NCI-H1436 treated with DMSO at 0.1 percent for 48 hours (cell line): ENCODE data around the gene SESN3.
A peak's percentile ranks its signal among the peaks of the same experiment; 100 is the strongest.
"Not testable (repeated sequence)": the region's sequence is repeated elsewhere in the genome, so short reads cannot be mapped to it uniquely, and the experiment has no call there.

Experiments used
- DNase-seq: peaks from one replicate; lab custom pipeline; 2025; lab: John Stamatoyannopoulos, UW

The SESN3 gene

DNA sequence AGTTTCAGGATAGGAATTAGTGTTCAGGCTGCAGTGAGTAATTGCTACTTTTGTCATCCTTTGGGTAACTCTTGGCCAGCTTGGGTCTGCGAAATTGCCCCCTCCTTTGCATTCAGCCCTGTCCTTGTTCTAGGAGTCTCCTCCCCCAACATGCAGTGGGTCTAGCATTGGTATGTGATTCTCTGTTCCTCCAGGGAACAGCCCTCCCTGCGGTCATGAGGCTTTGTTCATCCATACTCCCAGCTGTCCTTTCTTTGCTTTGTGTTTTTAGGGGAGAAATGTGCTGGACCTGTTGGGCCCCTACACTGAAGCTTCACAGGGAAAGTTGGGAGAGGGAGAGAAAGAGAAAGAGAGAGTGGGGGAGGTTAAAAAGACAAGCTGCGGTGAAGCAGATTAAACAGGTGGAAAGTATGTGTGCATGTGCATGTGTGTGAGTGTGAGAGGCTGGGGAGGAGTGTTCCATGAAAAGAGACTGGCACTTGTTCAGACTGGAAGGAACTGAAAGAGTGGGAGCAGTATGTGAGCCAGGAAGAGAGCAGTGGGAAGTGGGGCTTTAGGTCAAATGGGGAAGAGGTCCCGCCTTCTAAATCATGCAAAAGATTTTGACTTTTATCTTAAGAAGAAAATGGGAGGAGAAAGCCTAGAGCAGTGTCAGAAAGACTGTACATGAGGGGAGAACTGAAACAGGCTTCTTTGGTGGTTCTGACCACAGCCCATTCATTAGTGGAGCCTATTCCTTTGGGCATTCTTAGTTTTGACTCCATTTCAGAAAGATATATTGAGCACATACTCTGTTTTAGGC lies 17.9 kb upstream of the SESN3 start:
- DNase-seq: no peak

GRCh38 chr11:95247883-95248282 lies 16.9 kb upstream of the SESN3 start:
- DNase-seq: no peak

DNA sequence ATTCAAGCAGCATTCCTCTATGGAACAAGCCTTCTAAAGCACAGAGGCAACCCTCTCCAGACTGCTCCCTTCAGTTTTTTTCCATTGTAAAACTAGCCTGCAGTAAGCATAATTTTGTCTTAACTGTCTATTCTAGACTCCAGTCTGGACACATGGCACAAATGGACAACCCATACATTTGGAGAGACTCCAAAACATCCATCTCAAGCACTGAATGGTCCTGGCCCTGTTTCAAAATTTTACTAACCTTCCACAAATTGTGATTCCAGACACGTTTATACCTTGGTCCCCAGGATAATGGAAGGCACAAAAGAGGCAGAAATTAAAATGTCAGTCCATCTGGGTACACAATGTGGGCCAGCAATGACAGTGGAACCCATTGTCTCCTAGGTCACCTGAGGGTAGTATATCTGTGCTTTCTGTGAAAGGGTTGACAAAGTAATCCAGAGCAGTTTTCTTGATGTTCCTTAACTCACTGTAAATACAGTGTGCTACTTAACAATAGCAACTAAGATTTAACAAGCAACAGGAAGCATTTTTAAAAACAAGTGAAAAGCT lies 16.2 kb upstream of the SESN3 start:
- no peak for DNase-seq

- DNase-seq: no peak
These were observed 14.6 kb upstream of the SESN3 start for GRCh38 chr11:95245581-95245980.

DNA sequence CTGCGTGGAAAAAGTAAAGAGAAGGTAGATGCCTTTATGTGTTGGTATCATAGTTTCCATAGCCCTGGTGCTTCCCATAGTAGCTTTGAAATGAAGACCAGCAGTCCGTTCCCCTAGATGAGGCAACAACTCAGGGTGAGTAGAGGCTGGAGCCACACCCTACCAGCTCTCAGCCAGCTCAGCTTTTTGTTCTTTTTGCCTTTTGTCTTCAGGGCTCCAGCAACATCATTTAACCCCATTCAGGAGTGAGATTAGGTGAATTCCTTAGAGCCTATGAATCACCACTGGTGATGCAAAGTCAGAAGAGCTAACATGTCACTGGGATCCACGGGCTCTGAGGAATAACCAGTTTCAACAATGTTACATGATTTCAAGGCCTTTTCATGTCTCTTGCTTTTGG lies 14.0 kb upstream of the SESN3 start:
- DNase-seq: no peak

DNA sequence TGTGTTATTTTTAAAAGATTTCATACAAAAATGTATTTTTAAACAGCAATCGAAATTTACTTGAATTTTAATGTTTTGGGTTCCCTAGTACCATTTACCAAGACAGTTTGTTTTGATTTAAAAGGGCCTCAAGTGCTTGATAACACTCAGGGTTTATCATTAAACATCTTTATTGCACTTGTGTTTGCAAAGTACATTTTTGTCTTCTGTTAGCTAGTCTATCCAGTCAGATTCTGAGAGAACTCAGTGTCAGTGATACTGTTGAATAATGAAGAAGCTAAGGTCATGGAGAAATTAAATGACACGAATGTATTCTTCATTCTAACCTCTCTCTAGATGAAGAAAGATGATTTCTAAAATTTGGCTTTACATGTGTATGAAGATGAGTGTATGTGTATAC lies 12.7 kb upstream of the SESN3 start:
- no peak for DNase-seq

DNA sequence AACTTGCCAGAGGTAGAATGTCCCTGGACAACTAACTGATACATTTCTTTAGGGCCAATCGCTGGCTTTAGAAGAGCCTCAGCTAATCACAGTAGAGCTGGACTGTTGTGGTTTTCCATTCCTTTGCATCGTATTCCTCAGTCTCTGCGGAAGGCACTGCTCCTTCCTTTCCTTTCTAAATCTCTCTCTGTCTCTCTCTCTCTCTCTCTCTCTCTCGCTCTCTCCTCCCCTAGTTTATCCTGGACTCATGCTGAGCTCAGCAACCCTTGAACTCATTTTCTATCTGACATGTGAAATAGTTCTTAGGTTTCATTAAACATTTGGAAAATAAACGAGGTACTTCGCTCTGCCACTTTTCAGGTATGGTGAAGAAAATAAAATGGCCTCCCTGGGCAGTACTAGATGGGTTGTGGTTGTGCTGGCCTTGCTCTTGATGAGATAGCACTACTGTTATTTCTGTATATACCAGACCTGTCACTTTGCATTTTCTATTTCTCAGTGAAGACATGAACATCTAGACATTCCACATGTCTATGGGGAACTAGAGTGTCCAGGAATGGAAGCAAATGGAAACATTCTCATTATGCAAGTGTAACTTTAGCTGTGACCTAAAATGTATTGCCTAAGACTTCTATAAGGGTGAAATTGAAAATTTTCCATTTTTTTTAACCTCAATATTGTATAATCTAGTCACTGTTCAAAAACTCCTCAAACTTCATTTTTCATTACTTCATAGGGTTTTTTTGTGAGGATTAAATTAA lies 12.0 kb upstream of the SESN3 start:
- DNase-seq: no peak

GRCh38 chr11:95242091-95242844 lies 11.3 kb upstream of the SESN3 start:
- DNase-seq: no peak

DNA sequence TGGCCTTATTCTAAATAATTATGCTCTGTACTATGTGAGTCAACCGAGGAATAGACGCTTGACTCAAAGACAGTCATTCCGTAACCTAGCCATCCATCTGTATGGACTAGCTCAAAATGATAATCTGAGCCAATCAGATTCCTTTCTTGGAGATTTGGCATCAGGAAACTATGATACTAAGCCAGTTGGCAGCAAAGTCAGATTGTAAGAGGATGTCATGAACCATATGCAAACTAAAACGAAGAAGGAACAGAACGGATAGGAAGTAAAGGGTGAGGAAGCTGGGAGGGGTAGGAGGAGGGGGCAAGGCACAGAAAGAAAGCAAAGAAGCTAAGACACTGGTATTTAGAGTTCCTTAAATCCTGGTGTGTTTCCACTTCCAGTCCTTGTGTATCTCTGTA lies 10.7 kb upstream of the SESN3 start:
- DNase-seq: no peak

DNA sequence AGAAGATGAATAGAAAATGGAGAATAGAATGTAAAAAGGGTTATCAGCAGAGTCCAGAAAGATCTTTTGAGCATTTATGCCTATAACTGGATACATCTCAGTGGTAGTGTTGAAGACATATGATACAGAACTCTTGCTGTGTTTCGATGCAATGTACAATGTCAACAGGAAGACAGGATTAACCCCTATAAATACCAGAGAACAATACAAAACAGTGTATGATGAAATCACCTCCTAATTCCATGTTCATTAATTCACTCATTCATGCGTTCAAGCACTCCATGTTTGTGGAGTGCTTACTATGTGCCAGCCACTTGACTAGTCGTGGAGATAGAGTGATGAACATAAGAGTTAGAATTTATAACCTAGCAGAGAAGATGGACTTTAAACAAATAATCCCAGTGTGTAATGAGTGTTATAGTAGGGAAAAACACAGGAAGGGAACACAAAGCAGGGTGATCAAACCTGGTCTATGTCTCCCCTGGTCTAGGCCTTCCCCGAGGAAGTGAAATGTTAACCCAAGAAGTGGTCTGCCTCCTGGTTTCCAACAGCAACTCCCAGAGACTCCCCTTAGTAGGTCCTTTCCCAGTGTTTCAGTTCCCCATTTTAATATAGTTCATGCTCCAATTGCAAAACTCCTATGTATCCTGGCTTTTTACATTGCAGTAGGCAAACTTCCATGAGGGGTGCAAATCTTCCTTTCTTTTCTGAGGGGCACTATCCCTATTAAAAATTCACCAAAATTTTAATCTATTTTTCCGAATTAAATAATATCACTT lies 9.1 kb upstream of the SESN3 start:
- no peak for DNase-seq

GRCh38 chr11:95232666-95233065 lies 1.7 kb upstream of the SESN3 start:
- no peak for DNase-seq

DNA sequence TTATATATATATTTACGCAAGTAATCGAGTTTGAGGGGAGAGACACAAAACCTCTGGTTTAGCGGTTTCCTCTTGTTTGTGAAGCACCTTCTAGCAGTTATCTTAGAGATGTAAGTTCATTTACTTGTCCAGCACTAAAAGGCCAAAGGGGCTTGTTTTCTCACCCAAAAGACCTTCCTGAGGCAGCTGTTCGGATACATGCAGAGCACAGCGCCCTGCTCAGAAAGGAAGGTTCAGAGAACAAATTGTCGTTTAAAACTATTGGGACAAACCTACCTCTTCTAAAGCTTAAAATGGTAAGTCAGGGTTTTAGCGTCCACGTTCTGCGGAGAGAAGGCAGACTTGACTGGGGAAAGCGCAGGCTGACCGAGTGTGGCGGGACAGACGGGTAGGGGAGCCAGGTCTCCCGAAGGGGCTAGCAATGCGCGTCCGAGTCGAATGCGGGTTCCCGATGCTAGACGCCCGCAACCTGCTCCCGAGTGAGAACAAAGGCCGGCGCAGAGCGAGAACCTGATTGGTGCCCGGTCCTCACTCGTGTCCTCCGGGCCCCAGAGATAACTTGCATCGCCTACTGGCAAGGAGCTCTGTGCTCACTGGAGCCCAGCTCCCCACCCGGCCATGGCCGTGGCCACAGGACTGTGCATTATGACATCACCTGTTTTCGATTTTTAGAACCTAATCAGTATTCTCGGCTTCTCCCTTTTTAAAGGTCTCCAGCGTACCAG lies 1.0 kb upstream of the SESN3 start:
- DNase-seq: peak; percentile 73

DNA sequence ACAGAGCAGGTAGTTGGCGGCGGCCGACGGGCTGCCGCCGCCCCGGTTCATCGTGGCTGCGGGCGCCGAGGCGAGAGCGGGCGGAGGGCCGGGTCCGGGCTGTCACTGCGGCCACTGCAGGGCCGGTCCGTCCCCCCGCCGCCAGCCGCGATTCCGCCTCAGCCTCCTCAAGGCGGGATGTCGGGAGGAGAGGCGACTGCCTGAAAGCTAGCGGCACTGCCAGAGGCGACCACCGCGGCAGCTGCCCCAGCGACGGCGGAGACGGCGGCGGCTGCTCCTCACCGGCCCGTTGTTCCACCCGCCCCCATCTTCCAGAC lies 234 bp downstream of the SESN3 start:
- no peak for DNase-seq

DNA sequence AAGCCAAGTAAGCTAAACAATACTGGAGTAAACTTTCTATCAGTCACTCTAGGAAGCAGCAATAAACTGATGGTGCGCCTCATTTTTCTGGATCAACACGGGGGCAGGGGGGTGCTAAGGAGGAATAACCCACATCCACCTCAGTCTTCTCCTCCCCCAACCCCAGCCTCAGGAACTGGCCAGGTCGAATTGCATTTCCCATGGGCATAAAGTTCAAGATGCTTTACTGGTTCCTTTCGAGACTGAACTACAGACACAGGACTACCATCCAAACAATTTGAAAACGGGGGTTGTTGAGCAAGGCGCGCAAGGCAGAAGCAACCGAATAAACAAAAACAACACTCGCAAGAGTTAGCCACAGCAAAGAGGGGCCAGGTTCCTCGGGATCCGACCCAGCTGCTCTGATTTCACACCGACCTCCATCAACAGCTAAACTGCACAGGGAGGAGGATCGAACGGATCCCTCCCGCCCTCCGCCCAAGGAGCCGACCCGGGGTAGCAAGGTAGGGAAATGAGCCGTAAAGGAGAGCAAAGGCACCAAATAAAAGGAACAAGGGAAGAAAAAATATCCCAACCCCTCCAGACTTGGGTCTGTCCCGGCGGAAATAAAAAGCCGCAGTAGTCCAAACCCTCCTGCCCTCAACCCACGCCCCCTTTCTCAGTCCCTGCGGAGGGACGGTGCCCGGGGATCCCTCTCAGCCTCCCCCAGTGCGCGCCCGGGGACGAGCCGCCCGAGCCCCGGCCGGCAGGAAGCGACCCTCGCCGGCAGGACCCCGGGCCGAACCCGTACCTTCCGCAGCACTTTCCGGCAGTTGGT lies 801 bp downstream of the SESN3 start:
- DNase-seq: no peak

DNA sequence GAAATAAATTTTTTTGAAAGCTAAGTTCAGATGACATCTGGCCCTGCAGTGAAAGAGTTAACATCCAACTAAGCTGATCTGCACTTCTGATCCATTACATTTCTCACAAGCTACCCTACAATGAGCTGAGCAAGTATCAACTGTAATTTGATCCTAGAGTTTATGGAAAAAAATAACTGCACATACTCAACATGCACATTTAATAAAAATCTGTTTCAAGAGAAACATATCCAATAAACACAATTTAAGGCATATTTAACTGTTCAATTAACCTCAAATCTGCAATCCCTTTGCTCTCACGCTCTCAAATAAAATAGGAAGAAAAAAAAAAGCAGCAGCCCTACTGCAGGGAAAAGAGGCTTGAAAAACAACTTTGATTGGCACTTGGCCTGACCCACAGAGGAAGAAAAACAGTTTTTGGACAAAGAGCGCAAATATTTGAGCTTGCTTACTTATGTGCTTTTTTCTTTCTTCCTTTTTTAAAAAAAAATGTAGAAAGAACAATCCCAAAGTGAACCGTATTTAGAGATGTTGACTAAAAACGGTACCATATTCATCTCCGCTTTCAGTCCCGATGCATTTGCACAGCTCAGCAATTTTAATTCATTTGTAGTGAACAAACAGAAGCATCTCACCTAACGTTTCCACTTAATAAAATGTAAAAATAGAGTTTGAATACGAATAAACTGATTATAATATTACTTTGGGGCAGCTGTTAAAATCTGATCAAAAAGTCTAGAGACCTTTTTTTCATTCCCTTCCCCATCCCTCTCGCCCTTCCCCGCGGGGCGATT lies 1.6 kb downstream of the SESN3 start:
- no peak for DNase-seq

DNA sequence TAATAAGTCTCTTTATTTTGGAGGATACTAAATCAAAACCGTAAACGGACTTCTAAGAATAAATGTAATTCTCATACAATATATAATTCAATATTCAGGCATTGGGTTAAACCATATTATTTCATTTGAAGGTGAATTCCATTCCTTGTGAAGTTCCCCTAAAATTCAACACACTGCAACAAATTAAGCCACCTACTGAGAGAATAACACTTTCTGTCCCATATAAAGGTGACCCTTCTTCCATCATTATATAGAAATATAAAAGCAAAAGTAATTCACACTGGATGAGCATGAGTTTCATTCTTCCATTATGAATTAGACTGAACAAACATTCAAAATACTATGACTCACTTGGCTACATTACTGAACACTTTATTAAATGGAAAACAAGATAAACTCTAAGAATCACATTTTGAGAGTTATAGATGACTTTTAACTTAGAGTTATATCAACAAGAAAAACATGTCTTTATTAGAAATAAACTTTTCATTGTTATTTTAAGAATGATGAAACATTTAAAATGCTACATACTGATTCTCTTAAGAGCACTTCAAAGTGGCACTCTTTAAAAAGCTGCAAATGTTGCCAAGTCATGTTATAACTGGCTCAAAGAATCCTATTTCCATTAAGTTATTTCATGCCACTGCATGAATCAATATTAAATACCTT lies 2.8 kb downstream of the SESN3 start:
- no peak for DNase-seq

- DNase-seq: not testable (repeated sequence)
These were observed 3.9 kb downstream of the SESN3 start for GRCh38 chr11:95227060-95227459.

- DNase-seq: no peak
These were observed 8.2 kb downstream of the SESN3 start for GRCh38 chr11:95222817-95223216.

GRCh38 chr11:95219599-95219998 lies 11.4 kb downstream of the SESN3 start:
- no peak for DNase-seq
